HG03432 (cell line): ENCODE results near the gene CDK7.
"Not testable (repeated sequence)": the region's sequence is repeated elsewhere in the genome, so short reads cannot be mapped to it uniquely, and the experiment has no call there.

Experiments used
- ATAC-seq: cut with Tn5 transposase; IDR thresholded peaks from one replicate; pipeline ENCODE4 v1.9.1; 2021; ENCODE audit warnings: mild to moderate bottlenecking, moderate library complexity; ENCODE audit not compliant: unreplicated experiment

CDK7 gene

DNA sequence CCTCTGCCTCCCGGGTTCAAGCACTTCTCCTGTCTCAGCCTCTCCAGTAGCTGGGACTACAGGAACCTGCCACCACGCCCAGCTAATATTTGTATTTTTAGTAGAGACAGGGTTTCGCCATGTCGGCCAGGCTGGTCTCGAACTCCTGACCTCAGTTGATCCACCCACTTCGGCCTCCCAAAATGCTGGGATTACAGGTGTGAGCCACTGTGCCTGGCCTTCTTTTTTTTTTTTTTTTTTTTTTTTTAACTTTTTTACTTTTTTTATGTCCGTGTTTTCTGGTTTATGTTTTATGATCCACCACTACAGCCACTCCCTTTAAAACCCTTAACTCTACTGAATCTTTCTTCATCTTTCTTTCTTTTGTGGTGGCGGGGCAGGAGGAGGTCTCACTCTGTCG, 2.0 kb downstream of the CDK7 start:
- not testable (repeated sequence) for ATAC-seq

GRCh38 chr5:69237877-69238276, 3.2 kb downstream of the CDK7 start:
- ATAC-seq = no peak

- no peak for ATAC-seq
These were observed 4.1 kb downstream of the CDK7 start for GRCh38 chr5:69238760-69239251.

DNA sequence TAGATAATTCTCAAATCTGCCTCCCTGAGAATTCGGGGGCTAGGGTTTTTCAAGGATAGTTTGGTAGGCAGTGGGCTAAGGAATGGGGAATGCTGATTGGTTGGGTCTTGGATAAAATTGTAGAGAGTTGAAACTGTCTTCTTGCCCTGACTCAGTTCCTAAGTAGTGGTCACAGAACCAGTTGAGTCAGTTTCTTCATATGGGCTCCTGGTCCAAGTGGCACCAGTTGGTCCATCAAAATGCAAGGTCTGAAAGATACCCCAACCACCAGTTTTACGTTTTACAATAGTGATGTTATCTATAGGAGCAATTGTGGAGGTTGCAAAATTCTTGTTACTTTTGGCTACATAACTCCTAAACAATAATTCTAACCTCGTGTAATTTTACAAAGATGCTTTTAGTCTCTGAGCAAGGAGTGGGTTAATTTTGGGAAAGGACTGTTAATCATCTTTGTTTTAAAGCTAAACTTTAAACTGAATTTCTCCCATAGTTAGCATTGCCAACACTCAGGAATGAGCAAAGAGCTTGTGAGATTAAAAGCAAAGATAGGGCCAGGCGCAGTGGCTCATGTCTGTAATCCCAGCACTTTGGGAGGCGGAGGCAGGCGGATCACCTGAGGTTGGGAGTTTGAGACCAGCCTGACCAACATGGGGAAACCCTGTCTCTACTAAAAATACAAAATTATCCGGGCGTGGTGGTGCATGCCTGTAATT, 7.7 kb downstream of the CDK7 start:
- no peak for ATAC-seq

- no peak for ATAC-seq
These were observed 10.3 kb downstream of the CDK7 start for GRCh38 chr5:69245031-69245430.

GRCh38 chr5:69248019-69248418, 13.3 kb downstream of the CDK7 start:
- no peak for ATAC-seq

DNA sequence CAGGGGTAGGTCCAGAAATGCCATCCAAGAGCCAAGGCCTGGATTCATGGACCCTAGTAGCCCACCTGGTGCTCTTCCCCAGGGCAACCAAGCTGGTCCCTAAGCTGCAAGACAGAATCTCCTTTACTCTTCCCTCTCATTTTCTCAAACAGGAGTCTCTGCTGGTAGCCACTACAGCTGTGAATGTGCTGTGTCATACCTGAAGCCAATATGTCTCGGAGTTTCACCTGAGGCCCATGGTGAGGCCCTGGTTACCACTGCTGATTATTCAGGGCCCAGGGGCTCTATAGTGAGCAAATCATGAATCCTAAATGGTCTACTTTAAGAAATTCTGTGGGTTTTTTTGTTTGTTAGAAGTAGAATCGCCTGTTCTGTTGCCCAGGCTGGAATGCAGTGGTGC, 15.9 kb downstream of the CDK7 start:
- ATAC-seq = no peak

DNA sequence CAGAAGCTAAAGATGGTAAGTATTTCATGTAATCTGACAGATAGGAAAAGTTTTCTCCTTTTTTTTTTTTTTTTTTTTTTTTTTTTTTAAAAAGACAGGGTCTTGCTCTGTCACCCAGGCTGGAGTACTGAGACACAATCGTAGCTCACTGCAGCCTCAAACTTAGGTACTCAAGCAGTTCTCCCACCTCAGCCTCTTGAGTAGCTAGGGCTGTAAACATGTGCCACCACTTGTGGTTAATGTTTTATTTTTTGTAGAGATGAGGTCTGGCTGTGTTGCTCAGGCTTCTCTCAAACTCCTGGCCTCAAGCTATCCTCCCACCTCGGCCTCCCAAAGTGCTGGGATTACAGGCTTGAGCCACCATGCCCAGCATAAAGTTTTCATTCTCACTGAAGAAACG, 17.8 kb downstream of the CDK7 start:
- no peak for ATAC-seq

DNA sequence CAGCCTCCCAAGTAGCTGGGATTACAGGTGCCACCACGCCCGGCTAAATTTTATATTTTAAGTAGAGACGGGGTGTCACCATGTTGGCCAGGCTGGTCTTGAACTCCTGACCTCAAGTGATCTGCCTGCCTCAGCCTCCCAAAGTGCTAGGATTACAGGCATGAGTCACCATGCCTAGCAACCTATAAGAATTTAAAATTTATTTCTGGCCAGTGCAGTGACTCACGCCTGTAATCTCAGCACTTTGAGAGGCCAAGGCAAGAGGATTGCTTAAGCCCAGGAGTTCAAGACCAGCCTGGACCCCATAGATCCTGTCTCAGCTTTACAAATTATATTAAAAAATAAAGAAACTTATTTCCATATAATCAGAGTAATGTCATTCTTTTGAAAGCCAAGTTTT, 21.3 kb downstream of the CDK7 start:
- not testable (repeated sequence) for ATAC-seq

DNA sequence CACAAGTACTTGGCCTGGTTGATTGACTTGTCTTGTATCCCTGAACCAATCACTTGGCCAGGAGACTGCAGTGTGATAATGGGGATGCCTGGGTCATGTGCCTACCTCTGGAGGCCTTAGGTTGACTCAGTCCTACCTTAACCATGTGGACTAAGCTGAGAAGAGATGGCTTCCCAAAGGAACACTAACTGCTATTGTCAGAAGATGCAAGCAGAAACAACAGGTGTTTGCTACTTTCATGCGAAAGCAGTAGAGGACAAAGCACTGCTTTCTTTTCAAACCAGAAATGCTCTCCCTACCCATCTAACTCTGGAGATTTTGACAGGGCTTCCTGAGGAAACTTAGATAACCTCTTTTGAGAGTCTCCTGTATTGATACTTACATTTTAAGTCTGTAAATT, 22.9 kb downstream of the CDK7 start:
- ATAC-seq = no peak

GRCh38 chr5:69261034-69261433, 26.3 kb downstream of the CDK7 start:
- ATAC-seq = no peak

- ATAC-seq = no peak
These were observed 31.2 kb downstream of the CDK7 start for GRCh38 chr5:69265931-69266330.

- ATAC-seq = no peak
These were observed 34.2 kb downstream of the CDK7 start for GRCh38 chr5:69268899-69269298.

- ATAC-seq = no peak
These were observed 36.2 kb downstream of the CDK7 start for GRCh38 chr5:69270840-69271239.

DNA sequence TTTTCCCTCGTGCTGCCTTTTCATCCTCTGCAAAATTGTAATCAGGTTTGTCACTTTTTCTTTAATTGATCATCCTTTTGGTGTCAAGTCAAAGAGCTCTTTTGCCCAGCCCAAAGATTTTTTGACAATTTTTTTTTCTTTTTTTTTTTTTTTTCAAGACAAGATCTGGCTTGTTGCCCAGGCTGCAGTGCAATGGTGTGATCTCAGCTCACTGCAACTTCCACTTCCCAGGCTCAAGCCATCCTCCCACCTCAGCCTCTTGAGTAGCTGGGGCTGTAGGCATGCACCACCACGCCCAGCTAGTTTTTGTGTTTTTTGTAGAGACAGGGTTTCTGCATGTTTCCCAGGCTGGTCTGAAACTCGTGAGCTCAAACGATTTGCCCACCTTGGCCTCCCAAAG, 36.7 kb downstream of the CDK7 start:
- ATAC-seq = no peak

- ATAC-seq = no peak
These were observed 40.9 kb downstream of the CDK7 start for GRCh38 chr5:69275563-69275962.

- ATAC-seq = no peak
These were observed 41.9 kb downstream of the CDK7 start for GRCh38 chr5:69276422-69277174.

GRCh38 chr5:69279517-69279916, 44.8 kb downstream of the CDK7 start:
- no peak for ATAC-seq

DNA sequence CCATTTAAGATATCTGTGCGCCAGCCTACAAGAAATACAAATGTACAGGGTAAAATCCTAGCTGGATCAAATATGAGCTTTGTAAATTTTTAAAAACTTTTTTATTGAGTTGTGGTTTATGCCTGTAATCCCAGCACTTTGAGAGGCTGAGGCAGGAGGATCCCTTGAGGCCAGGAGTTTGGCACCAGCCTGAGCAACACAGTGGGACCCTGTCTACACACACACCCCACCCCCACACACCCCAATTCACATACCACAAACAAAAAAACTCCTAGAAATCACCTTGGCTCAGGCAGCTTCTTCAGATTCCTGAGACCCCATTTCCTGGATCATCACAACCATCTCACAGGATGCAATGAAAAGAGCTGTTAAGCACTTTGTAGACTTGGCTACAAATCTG, 46.4 kb downstream of the CDK7 start:
- no peak for ATAC-seq

- ATAC-seq = no peak
These were observed 49.5 kb downstream of the CDK7 start for GRCh38 chr5:69284203-69284602.

DNA sequence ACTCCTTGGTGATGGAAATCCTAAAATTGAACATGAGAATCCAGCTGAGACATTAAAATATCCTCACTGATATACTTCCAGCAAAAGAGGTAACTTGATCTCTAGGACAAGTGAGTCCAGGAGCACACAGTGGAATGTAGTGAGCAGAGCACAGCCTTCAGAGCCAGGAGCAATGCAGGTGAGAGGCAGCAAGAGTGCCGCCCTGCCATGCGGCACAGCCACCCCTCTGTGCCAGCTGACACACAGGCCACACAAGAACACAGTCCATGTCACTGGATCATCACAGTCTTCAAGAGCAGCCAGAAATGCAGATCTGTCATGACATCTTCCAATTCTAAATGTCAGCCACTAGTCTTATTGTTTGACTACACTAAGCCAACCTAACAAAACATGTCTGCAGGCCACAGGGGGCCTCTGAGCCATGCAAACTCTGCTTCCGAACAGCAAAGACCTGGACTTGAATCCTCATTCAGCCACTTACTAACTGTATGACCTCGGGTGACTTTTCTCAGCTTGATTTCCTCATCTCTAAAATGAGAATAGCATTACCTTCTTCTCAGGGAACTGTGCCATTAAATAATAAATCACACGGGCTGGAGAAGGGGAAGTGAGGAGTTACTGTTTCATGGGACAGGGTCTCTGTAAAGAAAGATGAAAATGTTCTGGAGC, 50.9 kb downstream of the CDK7 start:
- no peak for ATAC-seq

GRCh38 chr5:69288069-69288468, 53.4 kb downstream of the CDK7 start:
- ATAC-seq = no peak
